Adrenal gland (tissue), 5 donors: ENCODE measurements around the gene BRD8.

Experiments used
- CTCF ChIP-seq, 6 experiments: fragments of 450-650 bp in 4 of 6; fragments of 200-600 bp in 2 of 6; sonication (generic) in 1 of 6; IDR thresholded peaks; 1 replicate in 5 of 6; 2 replicates in 1 of 6; pipeline versions ENCODE4 v1.5.1 to v1.8.0; 2016 to 2021; ENCODE audit warnings: antibody characterized with exemption in 6 of 6, mild to moderate bottlenecking in 2 of 6, moderate library complexity in 1 of 6
- POLR2A ChIP-seq, 2 donors: fragments of 450-650 bp; IDR thresholded peaks; one replicate each; pipeline ENCODE4 v1.6.1; 2017; ENCODE audit warnings: antibody characterized with exemption in 2 of 2, mild to moderate bottlenecking in 2 of 2, moderate library complexity in 1 of 2
- donor health status: DM: no; HTN: no; CAD: no.

- TF ChIP-seq CTCF (IDR thresholded peaks at IDR 0.05) (no peak), POLR2A (IDR thresholded peaks at IDR 0.05) (no peak)
Observed at GRCh38 chr5:138141734-138142133, 36.7 kb downstream of the BRD8 start.
